Osteocyte (in vitro differentiated cells): ENCODE data around the gene SUMF1. TPM values are rescaled to one million over a fixed set of nuclear protein-coding genes. Genes with fewer than 3 reads are reported as not detected.

Source experiments
- DNase-seq: peaks from one replicate; pipeline ENCODE4 v3.0.0; 2021; ENCODE audit warnings: mixed read lengths; ENCODE audit not compliant: unreplicated experiment; ENCODE audit errors: extremely low spot score
- H3K27ac Mint-ChIP-seq: one replicate; pipeline ENCODE4 v1.8.0; 2021; ENCODE audit warnings: mild to moderate bottlenecking, mixed read lengths; ENCODE audit not compliant: unreplicated experiment
- H3K27me3 Mint-ChIP-seq: one replicate; pipeline ENCODE4 v1.8.0; 2021; ENCODE audit warnings: mixed read lengths; ENCODE audit not compliant: unreplicated experiment
- H3K36me3 Mint-ChIP-seq: one replicate; pipeline ENCODE4 v1.8.0; 2021; ENCODE audit warnings: mixed read lengths; ENCODE audit not compliant: unreplicated experiment
- H3K4me1 Mint-ChIP-seq: one replicate; pipeline ENCODE4 v1.8.0; 2021; ENCODE audit warnings: mixed read lengths; ENCODE audit not compliant: unreplicated experiment
- H3K4me3 Mint-ChIP-seq: one replicate; pipeline ENCODE4 v1.8.0; 2021; ENCODE audit warnings: mild to moderate bottlenecking, moderate library complexity, mixed read lengths; ENCODE audit not compliant: unreplicated experiment
- H3K9me3 Mint-ChIP-seq: one replicate; pipeline ENCODE4 v1.8.0; 2021; ENCODE audit warnings: mixed read lengths; ENCODE audit not compliant: unreplicated experiment
- CTCF ChIP-seq: fragments of 200-600 bp; sonication (generic); IDR thresholded peaks from 2 replicates; pipeline ENCODE4 v1.5.0; 2021; ENCODE audit warnings: antibody characterized with exemption, mild to moderate bottlenecking, moderate library complexity
- total RNA-seq: library from RNA; stranded (reverse); gene quantifications from 2 replicates; pipeline ENCODE4 v1.2.1, GENCODE V29; 2021

SUMF1 gene
- total RNA-seq, 1 donor from 2014 or later = 44.1 TPM

- TF ChIP-seq CTCF = no peak
- peaks cover 26% of the 10 kb centered on the region for H3K27me3 Mint-ChIP-seq
- no peaks in the 10 kb centered on the region for H3K36me3 Mint-ChIP-seq
- H3K4me3 Mint-ChIP-seq = no peak overlapping the region
- DNase-seq = no peak
- peaks cover 10% of the 10 kb centered on the region for H3K4me1 Mint-ChIP-seq
- H3K27ac Mint-ChIP-seq = no peak overlapping the region
- no peaks in the 10 kb centered on the region for H3K9me3 Mint-ChIP-seq
These were observed 11.2 kb upstream of the SUMF1 start for GRCh38 chr3:4478261-4478660.

GRCh38 chr3:4476496-4476895, 9.4 kb upstream of the SUMF1 start:
- no peak for DNase-seq
- no peak for TF ChIP-seq CTCF
- peaks cover 10% of the 10 kb centered on the region for H3K4me1 Mint-ChIP-seq
- peaks cover 37% of the 10 kb centered on the region for H3K27me3 Mint-ChIP-seq
- no peaks in the 10 kb centered on the region for H3K9me3 Mint-ChIP-seq
- no peak overlapping the region for H3K27ac Mint-ChIP-seq
- no peaks in the 10 kb centered on the region for H3K36me3 Mint-ChIP-seq
- H3K4me3 Mint-ChIP-seq = no peak overlapping the region

- H3K4me1 Mint-ChIP-seq = peaks cover 10% of the 10 kb centered on the region
- no peak for TF ChIP-seq CTCF
- peaks cover 42% of the 10 kb centered on the region for H3K27me3 Mint-ChIP-seq
- H3K36me3 Mint-ChIP-seq = no peaks in the 10 kb centered on the region
- H3K27ac Mint-ChIP-seq = no peak overlapping the region
- no peaks in the 10 kb centered on the region for H3K9me3 Mint-ChIP-seq
- no peak overlapping the region for H3K4me3 Mint-ChIP-seq
- DNase-seq = no peak
These were observed 8.7 kb upstream of the SUMF1 start for GRCh38 chr3:4475804-4476203.

GRCh38 chr3:4474683-4475490, 7.8 kb upstream of the SUMF1 start:
- no peak overlapping the region for H3K27ac Mint-ChIP-seq
- H3K9me3 Mint-ChIP-seq = no peaks in the 10 kb centered on the region
- no peaks in the 10 kb centered on the region for H3K36me3 Mint-ChIP-seq
- peaks cover 47% of the 10 kb centered on the region for H3K27me3 Mint-ChIP-seq
- peaks cover 10% of the 10 kb centered on the region for H3K4me1 Mint-ChIP-seq
- no peak for TF ChIP-seq CTCF
- DNase-seq = no peak
- H3K4me3 Mint-ChIP-seq = no peak overlapping the region

- Mint-ChIP-seq H3K27ac (no peak overlapping the region), H3K27me3 (peaks cover 45% of the 10 kb centered on the region), H3K4me1 (peaks cover 10% of the 10 kb centered on the region), H3K4me3 (no peak overlapping the region), H3K9me3 (no peaks in the 10 kb centered on the region), H3K36me3 (no peaks in the 10 kb centered on the region)
- DNase-seq = no peak
- TF ChIP-seq CTCF = no peak
These were observed 5.7 kb upstream of the SUMF1 start for GRCh38 chr3:4472766-4473165.
